Kidney epithelial cell (primary cell): ENCODE results near the gene XRCC3. TPM values are rescaled to one million over a fixed set of nuclear protein-coding genes. Genes with fewer than 3 reads are reported as not detected.

Source experiments
- DNase-seq: peaks from one replicate; pipeline ENCODE4 v3.0.0-alpha.2; 2010; ENCODE audit warnings: low read depth
- H3K27me3 ChIP-seq: 2 replicates; pipeline ENCODE4 v1.6.0; 2011; ENCODE audit warnings: low read length; ENCODE audit not compliant: control insufficient read depth, insufficient read depth
- H3K36me3 ChIP-seq: 2 replicates; pipeline ENCODE4 v1.5.1; 2011; ENCODE audit warnings: low read length; ENCODE audit not compliant: control insufficient read depth, insufficient read depth
- H3K4me3 ChIP-seq: 2 replicates; pipeline ENCODE4 v1.5.1; 2011; ENCODE audit warnings: low read depth, mild to moderate bottlenecking, control low read depth, low read length
- total RNA-seq: library from RNA; depleted of rRNA; stranded (reverse); fragments of >200 nt; gene quantifications from 2 replicates; pipeline ENCODE4 v1.2.3, GENCODE V29; 2015
- TF ChIP-seq, protein P1 (sequence below): IDR thresholded peaks from 2 replicates; pipeline ENCODE4 v1.5.1; 2011; ENCODE audit warnings: mild to moderate bottlenecking, moderate library complexity, low read length, control low read depth, inconsistent platforms; ENCODE audit not compliant: insufficient read depth, poor library complexity, severe bottlenecking

XRCC3 gene
- total RNA-seq, 1 donor from 2014 or later, result 10.4 TPM

DNA sequence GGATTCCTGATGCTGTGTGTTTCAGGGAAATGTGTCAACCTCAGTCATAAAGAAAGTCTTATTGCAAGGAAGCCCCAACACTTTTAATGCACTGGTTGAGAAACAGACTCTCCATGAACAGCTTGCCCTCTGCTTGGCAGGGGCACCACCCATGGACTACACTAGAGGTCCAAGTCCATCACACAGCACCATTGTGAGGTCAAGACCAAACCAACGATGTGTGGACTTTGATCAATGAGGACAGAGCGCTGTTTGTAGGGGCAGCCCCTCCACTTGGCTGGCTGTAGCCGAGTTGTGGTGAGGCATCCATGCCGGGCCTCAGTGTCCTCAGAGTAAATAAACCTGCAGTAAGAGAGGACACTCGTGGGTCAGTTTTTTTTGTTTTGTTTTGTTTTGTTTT is 30.2 kb upstream of the XRCC3 start:
- DNase-seq, result no peak
- Histone ChIP-seq H3K4me3 (no peak overlapping the region), H3K27me3 (no peaks in the 10 kb centered on the region), H3K36me3 (no peaks in the 10 kb centered on the region)
- TF ChIP-seq, protein P1, sequence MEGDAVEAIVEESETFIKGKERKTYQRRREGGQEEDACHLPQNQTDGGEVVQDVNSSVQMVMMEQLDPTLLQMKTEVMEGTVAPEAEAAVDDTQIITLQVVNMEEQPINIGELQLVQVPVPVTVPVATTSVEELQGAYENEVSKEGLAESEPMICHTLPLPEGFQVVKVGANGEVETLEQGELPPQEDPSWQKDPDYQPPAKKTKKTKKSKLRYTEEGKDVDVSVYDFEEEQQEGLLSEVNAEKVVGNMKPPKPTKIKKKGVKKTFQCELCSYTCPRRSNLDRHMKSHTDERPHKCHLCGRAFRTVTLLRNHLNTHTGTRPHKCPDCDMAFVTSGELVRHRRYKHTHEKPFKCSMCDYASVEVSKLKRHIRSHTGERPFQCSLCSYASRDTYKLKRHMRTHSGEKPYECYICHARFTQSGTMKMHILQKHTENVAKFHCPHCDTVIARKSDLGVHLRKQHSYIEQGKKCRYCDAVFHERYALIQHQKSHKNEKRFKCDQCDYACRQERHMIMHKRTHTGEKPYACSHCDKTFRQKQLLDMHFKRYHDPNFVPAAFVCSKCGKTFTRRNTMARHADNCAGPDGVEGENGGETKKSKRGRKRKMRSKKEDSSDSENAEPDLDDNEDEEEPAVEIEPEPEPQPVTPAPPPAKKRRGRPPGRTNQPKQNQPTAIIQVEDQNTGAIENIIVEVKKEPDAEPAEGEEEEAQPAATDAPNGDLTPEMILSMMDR, result no peak

DNA sequence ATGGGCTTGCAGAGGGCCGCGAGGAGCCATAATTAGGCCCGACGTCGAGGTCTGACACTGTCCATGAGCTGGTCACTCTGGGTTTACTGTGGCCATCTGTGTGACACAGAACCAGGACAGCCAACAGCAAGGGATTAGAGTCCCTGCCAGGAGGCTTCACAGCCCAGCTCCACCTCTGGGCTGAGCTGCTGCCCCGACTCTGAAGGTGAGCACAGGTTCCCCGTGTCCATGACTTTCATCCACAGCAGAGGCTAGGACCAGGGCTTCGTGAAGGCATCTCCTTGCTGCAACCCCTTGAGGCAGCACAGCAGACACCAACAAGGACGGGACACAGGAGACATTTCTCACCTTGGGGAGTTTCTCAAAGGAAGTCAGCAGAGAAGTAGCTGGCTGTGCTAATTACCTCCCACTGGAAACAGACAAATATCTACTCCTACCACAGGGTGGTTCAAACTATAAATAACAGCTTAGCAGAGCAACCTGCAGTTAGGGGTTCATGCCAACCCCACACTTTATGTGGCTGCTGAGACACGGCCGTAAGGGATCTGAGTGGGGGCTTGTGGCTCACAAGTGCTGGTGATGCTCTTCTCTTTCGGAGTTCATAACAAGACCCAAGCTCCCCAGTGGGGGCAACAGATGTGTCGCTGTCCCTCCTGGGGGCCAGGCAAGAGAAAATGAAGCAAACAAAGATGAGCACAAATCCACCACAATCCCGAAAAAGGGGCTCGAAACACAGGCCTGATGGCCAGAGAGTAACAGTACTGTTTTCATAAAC is 29.6 kb upstream of the XRCC3 start:
- TF ChIP-seq, protein P1, result no peak
- H3K36me3 ChIP-seq, result no peaks in the 10 kb centered on the region
- H3K4me3 ChIP-seq, result no peak overlapping the region

DNA sequence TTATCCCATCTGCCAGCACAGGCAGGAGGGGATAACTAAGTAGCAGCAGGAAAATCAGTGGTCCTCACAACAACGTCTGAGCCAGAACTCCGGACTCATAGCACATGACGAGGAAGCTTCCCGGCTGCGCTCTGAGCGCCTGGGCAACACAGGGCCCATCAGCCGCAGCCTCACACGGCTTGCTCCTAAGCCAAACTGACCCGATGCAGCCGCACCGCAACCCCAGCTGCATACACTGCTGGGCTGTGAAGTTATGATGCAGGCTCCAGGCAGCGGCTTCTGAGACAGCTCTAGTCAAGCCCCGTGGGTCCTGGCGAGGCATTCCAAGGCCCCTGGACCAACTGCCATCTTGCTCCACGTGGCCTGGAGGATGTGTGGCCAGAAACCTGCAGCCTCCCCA is 28.4 kb upstream of the XRCC3 start:
- Histone ChIP-seq H3K36me3 (no peaks in the 10 kb centered on the region), H3K4me3 (no peak overlapping the region), H3K27me3 (no peaks in the 10 kb centered on the region)
- DNase-seq, result no peak
- TF ChIP-seq, protein P1, result no peak

More for the DNA sequence above, 29.6 kb upstream of the XRCC3 start:
- no peak for DNase-seq
- no peaks in the 10 kb centered on the region for H3K27me3 ChIP-seq

DNA sequence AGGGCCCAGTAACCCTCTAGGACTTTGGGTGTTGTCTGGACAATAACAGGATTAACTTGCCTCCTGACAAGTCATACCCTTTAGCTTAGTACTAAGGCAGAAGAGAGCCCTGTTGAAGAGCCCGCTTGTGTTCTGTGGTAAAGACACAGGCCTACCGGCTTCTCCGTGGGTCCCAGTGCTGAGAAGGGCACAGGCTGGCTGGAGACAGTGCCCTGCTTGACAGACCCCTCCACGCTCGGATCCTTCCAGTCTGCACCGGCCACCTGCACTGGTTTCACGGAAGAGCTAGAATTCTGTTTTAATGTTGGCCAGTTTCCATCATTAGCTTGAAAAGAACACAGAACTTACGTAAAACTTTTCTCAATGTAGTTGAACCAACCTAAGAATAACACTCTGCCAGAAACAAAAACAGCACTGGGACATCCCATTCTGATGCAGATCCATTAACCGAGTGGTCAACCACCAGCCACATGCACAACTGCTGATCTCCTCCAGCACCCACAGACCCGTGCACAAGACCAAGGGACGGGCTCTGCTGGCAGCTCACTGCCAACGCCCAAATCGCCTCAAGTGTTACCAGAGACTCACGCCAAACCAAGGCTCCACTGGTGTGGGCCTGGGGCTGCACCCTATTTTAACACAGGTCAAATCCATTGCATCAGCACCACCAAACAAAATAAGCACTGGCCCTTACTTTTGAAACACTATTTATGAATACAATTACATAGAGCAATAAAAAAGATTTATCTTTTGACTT is 27.4 kb upstream of the XRCC3 start:
- DNase-seq, result no peak
- no peaks in the 10 kb centered on the region for H3K36me3 ChIP-seq
- no peak overlapping the region for H3K4me3 ChIP-seq
- TF ChIP-seq, protein P1, result no peak
- no peaks in the 10 kb centered on the region for H3K27me3 ChIP-seq

DNA sequence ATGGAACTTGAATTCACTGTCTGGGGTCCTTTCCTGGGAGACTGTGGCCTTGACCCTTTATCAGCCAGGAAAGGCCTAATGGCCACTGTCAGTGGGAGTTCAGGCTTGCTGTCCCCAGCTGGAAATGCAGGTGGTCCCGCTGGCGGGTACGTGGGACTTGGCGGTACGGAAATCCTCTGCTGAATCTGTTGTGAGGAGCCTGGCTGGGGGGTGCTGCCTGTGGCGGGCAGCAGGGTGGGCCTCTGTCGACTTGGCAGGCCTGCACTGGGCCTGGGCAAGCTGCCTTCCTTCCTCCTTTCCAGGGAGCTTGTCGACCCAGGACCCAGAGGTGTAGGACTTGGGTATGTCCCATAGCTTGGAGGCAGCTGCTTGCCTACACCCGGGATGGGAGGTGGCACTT is 26.6 kb upstream of the XRCC3 start:
- H3K36me3 ChIP-seq, result peaks cover 2% of the 10 kb centered on the region

More for the DNA sequence above, 26.6 kb upstream of the XRCC3 start:
- no peak for DNase-seq
- TF ChIP-seq, protein P1, result no peak
- Histone ChIP-seq H3K4me3 (no peak overlapping the region), H3K27me3 (no peaks in the 10 kb centered on the region)
